Esophagus muscularis mucosa (tissue), 4 donors: Measurements from ENCODE around the gene NF2.

Source experiments
- CTCF ChIP-seq, 3 experiments: fragments of 200-600 bp in 2 of 3; fragments of 450-650 bp in 1 of 3; sonication (generic) in 2 of 3; IDR thresholded peaks; one replicate each; pipeline ENCODE4 v1.5.1; 2017 to 2019; ENCODE audit warnings: antibody characterized with exemption in 3 of 3, mild to moderate bottlenecking in 2 of 3, moderate library complexity in 1 of 3
- EP300 ChIP-seq: sonication (generic); formaldehyde crosslinking; IDR thresholded peaks from one replicate; pipeline ENCODE4 v1.6.1; 2017; ENCODE audit warnings: antibody characterized with exemption
- POLR2A ChIP-seq: fragments of 450-650 bp; IDR thresholded peaks from one replicate; pipeline ENCODE4 v1.6.1; 2017; ENCODE audit warnings: antibody characterized with exemption, moderate library complexity, mild to moderate bottlenecking, low read depth
- POLR2AphosphoS5 ChIP-seq, 2 donors: sonication (generic); formaldehyde crosslinking; IDR thresholded peaks; one replicate each; pipeline ENCODE4 v1.6.1; 2017; ENCODE audit warnings: antibody characterized with exemption in 2 of 2

GRCh38 chr22:29647954-29648737 is 44.7 kb downstream of the NF2 start:
- TF ChIP-seq POLR2AphosphoS5 (IDR thresholded peaks at IDR 0.05): no peak
- TF ChIP-seq CTCF (IDR thresholded peaks at IDR 0.05): no peak
- no peak for TF ChIP-seq POLR2A
- no peak for TF ChIP-seq EP300
